Measurements from ENCODE around the gene SCG3.

- TF ChIP-seq CTCF (IDR thresholded peaks at IDR 0.05; ENCODE audit: low read length), result no peak
- TF ChIP-seq EZH2 (IDR thresholded peaks at IDR 0.05; ENCODE audit: borderline replicate concordance, low read length), result no peak
Observed at GRCh38 chr15:51752888-51753287, 71.6 kb downstream of the SCG3 start.
